ENCODE measurements around the gene ALDH1A1. TPM values are rescaled to one million over a fixed set of nuclear protein-coding genes. Genes with fewer than 3 reads are reported as not detected.
A peak's percentile ranks its signal among the peaks of the same experiment; 100 is the strongest.

ALDH1A1 gene
- polyA plus RNA-seq, 3 donors: 28.6 to 117 (median 105) TPM

- peaks cover 0 to under 1% (median 0%) of the 10 kb centered on the region in 7 donors for H3K9me3 Mint-ChIP-seq
- peak in 1 of 3 donors; percentile 36 for DNase-seq
- H3K36me3 Mint-ChIP-seq: peaks cover 44 to 52% of the 10 kb centered on the region in 2 donors
- TF ChIP-seq, protein P1, sequence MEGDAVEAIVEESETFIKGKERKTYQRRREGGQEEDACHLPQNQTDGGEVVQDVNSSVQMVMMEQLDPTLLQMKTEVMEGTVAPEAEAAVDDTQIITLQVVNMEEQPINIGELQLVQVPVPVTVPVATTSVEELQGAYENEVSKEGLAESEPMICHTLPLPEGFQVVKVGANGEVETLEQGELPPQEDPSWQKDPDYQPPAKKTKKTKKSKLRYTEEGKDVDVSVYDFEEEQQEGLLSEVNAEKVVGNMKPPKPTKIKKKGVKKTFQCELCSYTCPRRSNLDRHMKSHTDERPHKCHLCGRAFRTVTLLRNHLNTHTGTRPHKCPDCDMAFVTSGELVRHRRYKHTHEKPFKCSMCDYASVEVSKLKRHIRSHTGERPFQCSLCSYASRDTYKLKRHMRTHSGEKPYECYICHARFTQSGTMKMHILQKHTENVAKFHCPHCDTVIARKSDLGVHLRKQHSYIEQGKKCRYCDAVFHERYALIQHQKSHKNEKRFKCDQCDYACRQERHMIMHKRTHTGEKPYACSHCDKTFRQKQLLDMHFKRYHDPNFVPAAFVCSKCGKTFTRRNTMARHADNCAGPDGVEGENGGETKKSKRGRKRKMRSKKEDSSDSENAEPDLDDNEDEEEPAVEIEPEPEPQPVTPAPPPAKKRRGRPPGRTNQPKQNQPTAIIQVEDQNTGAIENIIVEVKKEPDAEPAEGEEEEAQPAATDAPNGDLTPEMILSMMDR (IDR thresholded peaks at IDR 0.05): no peak
- H3K4me1 Mint-ChIP-seq: peaks cover 21% of the 10 kb centered on the region
- Histone ChIP-seq H3K27ac (ENCODE audit: low read depth in 1 of 2, low read length in 2 of 2) (peak overlapping the region in 1 of 2 donors; percentile 17), H3K36me3 (replicated peaks in 1 of 2; ENCODE audit: control insufficient read depth in 1 of 2, insufficient read depth in 2 of 2, low read length in 2 of 2) (no peaks in the 10 kb centered on the region), H2AFZ (ENCODE audit: insufficient read depth, low read depth, low read length, poor library complexity, severe bottlenecking) (no peak overlapping the region), H3K4me2 (replicated peaks; ENCODE audit: extremely low read depth, low read length, poor library complexity, severe bottlenecking) (no peak overlapping the region), H3K4me1 (ENCODE audit: control insufficient read depth in 1 of 2, insufficient read depth in 2 of 2, low read length in 2 of 2) (peaks cover 12 to 18% of the 10 kb centered on the region in 2 donors), H3K79me2 (ENCODE audit: insufficient read depth, low read length) (no peaks in the 10 kb centered on the region), H3K9ac (ENCODE audit: insufficient read depth, low read length, poor library complexity, severe bottlenecking) (no peak overlapping the region), H4K20me1 (ENCODE audit: insufficient read depth, low read length) (no peaks in the 10 kb centered on the region), H3K4me3 (replicated peaks in 1 of 3; ENCODE audit: low read depth in 2 of 3, low read length in 3 of 3) (no peak overlapping the region), H3K9me3 (replicated peaks in 1 of 2; ENCODE audit: control insufficient read depth in 1 of 2, insufficient read depth in 1 of 2, low read length in 2 of 2) (no peaks in the 10 kb centered on the region), H3K27me3 (ENCODE audit: control insufficient read depth in 2 of 2, insufficient read depth in 2 of 2, low read length in 2 of 2) (no peaks in the 10 kb centered on the region)
- peaks cover 0 to 2% (median 0%) of the 10 kb centered on the region in 3 donors for H3K27me3 Mint-ChIP-seq (ENCODE audit: low read depth in 3 of 3)
- no peak overlapping the region for H3K4me3 Mint-ChIP-seq
- H3K27ac Mint-ChIP-seq: peak overlapping the region in 1 of 7 donors; percentile 63
- intact Hi-C loops (cut with micrococcal nuclease): no loop called here
- WGBS (ENCODE audit: insufficient coverage): no CpG with 5 or more reads among the region's 5 CpGs
Observed at GRCh38 chr9:72907421-72907820, 45.4 kb downstream of the ALDH1A1 start.

DNA sequence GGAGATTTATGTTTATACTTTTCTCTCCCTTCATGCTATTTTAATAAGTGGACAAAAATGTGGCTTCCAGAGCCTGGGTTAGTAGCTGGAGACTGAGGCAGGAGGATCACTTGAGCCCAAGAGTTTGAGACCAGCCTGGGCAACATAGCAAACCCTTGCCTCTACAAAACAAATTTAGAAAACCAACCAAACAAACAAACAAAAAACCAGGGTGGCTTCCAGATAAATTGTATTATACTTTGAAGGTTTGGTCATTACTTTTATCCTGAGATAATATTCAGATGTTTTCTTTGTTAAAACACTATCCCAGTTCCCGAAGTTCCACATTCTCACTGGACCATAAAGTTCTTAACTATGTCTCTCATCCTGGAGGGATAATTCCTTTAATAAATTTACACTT, 46.0 kb downstream of the ALDH1A1 start:
- DNase-seq: no peak
- peak overlapping the region in 1 of 7 donors; percentile 30 for H3K27ac Mint-ChIP-seq
- H3K9me3 ChIP-seq (replicated peaks in 1 of 2; ENCODE audit: control insufficient read depth in 1 of 2, insufficient read depth in 1 of 2, low read length in 2 of 2): no peaks in the 10 kb centered on the region
- H3K36me3 Mint-ChIP-seq: peaks cover 41 to 51% of the 10 kb centered on the region in 2 donors
- H3K4me1 ChIP-seq (ENCODE audit: control insufficient read depth in 1 of 2, insufficient read depth in 2 of 2, low read length in 2 of 2): peaks cover 12 to 18% of the 10 kb centered on the region in 2 donors
- WGBS (ENCODE audit: insufficient coverage): 80% methylated on average over 1 of the region's 1 CpG
- peaks cover 0 to 2% (median 0%) of the 10 kb centered on the region in 3 donors for H3K27me3 Mint-ChIP-seq (ENCODE audit: low read depth in 3 of 3)
- peaks cover 21% of the 10 kb centered on the region for H3K4me1 Mint-ChIP-seq
- no peaks in the 10 kb centered on the region for H3K27me3 ChIP-seq (ENCODE audit: control insufficient read depth in 2 of 2, insufficient read depth in 2 of 2, low read length in 2 of 2)
- H3K9ac ChIP-seq (ENCODE audit: insufficient read depth, low read length, poor library complexity, severe bottlenecking): no peak overlapping the region
- no peak overlapping the region for H2AFZ ChIP-seq (ENCODE audit: insufficient read depth, low read depth, low read length, poor library complexity, severe bottlenecking)
- H3K4me3 ChIP-seq (replicated peaks in 1 of 3; ENCODE audit: low read depth in 2 of 3, low read length in 3 of 3): no peak overlapping the region
- TF ChIP-seq, protein P1 (IDR thresholded peaks at IDR 0.05): no peak
- intact Hi-C loops (cut with micrococcal nuclease): no loop called here
- H3K4me3 Mint-ChIP-seq: no peak overlapping the region
- peak overlapping the region in 1 of 2 donors; percentile 17 for H3K27ac ChIP-seq (ENCODE audit: low read depth in 1 of 2, low read length in 2 of 2)
- no peaks in the 10 kb centered on the region for H4K20me1 ChIP-seq (ENCODE audit: insufficient read depth, low read length)
- no peaks in the 10 kb centered on the region for H3K36me3 ChIP-seq (replicated peaks in 1 of 2; ENCODE audit: control insufficient read depth in 1 of 2, insufficient read depth in 2 of 2, low read length in 2 of 2)
- H3K4me2 ChIP-seq (replicated peaks; ENCODE audit: extremely low read depth, low read length, poor library complexity, severe bottlenecking): no peak overlapping the region
- no peaks in the 10 kb centered on the region for H3K9me3 Mint-ChIP-seq
- H3K79me2 ChIP-seq (ENCODE audit: insufficient read depth, low read length): no peaks in the 10 kb centered on the region

Data from CD14-positive monocyte (primary cell).